Activated CD8-positive, alpha-beta memory T cell treated with anti-CD3 and anti-CD28 coated beads for 4 hours (primary cell): ENCODE results near the gene HOXB5.

Experiments
- DNase-seq, 2 donors: peaks; one replicate each; pipeline ENCODE4 v3.0.0-alpha.2; 2020; ENCODE audit warnings: low read depth in 2 of 2

The HOXB5 gene

GRCh38 chr17:48603959-48604769 lies 10.6 kb upstream of the HOXB5 start:
- DNase-seq, result no peak

- no peak for DNase-seq
Measured at GRCh38 chr17:48601539-48602425, 8.2 kb upstream of the HOXB5 start.

- DNase-seq, result no peak
Measured at GRCh38 chr17:48601207-48601538, 7.6 kb upstream of the HOXB5 start.

- no peak for DNase-seq
Measured at GRCh38 chr17:48600244-48601098, 6.9 kb upstream of the HOXB5 start.

GRCh38 chr17:48599354-48599753 lies 5.8 kb upstream of the HOXB5 start:
- DNase-seq, result no peak

- DNase-seq, result no peak
Measured at GRCh38 chr17:48598736-48599135, 5.2 kb upstream of the HOXB5 start.

GRCh38 chr17:48597778-48598631 lies 4.4 kb upstream of the HOXB5 start:
- DNase-seq, result no peak

GRCh38 chr17:48597528-48597777 lies 3.9 kb upstream of the HOXB5 start:
- no peak for DNase-seq

DNA sequence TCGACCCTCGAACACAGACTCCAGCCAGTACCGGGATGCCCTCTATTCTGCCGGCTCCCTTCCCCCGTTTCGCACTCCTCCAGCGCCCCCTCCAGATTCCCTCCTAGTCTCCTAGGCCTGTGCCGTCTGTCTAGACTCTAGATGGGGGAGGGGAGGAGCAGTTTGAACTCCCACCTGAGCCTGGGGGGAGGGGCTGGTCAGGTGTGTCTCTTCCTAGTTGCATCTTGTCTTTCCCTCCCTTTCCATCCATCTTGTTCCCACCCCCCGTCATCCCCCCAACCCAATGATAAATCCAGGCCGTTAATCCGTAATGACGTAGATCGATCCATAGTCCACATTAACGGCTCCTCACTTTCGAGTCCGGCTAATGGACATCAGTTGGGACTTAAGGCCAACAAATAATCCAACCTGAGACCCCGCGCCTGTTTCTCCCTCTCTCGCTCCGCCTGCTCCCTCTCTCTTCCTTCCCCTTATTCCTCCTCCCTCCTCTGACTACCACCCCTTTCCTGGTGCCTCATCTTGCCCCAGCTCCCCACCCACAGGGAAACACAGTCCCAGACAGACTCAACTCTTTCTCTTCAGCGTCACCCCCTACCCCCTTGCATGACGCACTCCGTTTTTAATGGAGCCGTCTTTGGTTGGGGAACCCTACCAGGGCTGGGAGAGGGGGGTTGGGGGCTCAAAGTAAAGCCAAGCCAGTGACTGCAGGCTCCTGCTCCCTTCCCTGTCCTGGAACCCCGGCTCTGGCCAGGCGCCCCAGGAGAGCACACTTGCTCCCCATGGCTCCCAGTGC lies 3.4 kb upstream of the HOXB5 start:
- DNase-seq, result no peak

GRCh38 chr17:48596000-48596734 lies 2.6 kb upstream of the HOXB5 start:
- no peak for DNase-seq

DNA sequence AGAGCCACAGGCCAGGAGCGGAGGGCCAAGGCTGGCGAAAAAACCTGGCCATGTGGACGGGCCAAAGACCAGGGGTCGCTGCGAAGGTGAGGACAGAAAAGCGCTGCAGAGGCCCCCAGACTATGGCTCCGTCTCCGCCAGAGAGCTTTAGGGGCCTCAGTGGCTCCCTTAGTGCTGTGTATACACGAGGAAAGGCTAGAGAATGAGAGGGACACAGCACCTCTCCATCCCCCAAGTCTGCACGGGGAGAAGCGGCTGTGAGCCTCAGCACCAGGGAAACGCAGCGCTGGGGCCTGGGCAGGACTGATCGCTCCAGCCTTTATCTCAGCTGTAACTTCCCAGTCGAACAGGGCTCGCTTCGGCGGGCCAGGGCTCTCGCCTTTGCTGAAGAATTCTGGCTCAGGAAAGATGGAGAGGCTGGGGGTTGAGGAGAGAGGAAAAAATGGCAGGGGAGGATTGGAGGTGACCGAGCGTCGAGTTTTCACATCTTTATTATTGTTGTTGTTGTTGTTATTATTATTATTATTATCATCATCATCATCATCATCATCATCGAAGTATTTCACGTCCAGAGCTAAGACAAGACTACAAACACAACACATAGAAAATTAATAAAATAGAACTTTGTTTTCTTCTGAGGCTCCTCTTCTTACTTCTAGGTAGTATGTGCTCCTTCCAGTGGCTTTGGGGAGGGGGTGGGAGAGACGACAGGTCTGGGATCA lies 1.9 kb upstream of the HOXB5 start:
- no peak for DNase-seq

DNA sequence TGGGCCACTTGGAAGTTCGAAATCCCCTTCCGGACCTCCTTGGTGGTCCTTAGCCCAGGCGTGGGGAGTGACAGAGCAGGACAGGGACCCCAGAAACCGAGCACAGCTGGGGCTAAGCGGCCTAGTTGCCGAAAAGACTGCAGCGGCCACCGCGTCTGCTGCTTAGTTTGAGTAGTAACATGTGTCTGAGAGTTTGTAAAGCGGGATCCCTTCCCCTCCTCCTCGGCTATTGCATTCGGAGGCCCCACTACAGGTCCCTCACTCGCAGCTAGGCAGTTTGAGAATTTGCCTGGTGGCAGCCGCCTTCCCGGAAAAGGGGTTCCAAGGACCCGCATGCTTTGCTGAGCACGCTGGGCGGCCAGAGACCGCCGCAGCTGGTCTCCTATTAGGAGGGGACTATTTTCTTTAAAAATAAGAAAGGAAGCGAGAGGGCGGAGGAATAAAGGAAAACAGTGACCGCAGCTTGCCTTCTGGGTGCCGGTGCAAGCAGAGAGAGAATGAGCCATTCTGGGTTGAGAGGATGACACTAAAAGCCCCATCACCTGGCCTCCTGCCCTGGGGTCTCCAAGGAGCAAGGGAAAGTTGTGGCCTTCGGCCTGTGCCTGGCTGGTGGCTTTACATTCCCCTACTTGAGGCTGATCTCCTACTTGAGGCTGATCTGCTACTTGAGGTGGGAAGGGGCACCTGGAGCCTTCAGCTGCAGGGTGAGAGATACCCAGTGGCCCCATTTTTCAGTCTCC lies 1.1 kb upstream of the HOXB5 start:
- DNase-seq, result no peak

DNA sequence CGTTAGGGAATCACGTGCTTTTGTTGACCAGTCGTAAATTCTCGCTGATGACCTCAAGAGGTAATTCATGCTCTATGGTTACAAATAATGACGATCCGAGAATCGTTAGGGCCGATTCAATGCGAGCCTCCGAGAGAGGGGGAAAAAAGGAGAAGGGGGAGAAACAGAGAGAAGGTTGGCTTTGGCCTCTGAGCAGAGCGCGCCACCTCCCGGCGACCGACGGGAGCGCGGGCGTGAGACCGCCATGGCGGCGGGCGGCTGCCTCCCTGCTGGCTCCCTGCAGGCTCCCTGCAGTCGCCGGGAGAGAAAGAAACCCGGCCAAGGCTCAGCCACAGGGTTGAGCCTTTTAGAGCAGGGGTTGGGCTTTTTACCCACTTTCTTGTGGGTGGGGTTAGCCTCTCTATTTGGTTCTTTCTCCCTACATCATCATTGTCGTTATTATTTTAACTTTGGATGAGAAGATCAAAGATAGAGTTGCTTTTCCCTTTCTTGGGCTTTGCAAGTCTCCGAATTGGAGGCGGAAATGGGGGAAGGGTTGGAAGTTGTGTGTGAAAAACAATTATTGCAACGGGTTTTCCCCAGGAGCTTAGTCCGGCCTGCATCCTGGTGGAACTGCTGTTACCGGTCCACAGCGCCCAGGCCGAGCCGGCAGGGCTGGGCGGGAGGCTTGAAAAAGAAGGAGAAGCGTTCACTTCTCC lies 410 bp upstream of the HOXB5 start:
- peak in 1 of 2 donors; percentile 61 for DNase-seq

GRCh38 chr17:48592577-48592976 lies 1.0 kb downstream of the HOXB5 start:
- no peak for DNase-seq

GRCh38 chr17:48592057-48592514 lies 1.5 kb downstream of the HOXB5 start:
- DNase-seq, result no peak

- DNase-seq, result no peak
Measured at GRCh38 chr17:48591255-48592056, 2.1 kb downstream of the HOXB5 start.

- no peak for DNase-seq
Measured at GRCh38 chr17:48590607-48591161, 2.9 kb downstream of the HOXB5 start.
